ENCODE data around the gene SKP1. TPM values are rescaled to one million over a fixed set of nuclear protein-coding genes. Genes with fewer than 3 reads are reported as not detected.
A peak's percentile ranks its signal among the peaks of the same experiment; 100 is the strongest.

The SKP1 gene
- total RNA-seq, 4 donors from 2014 or later, result 89.4 to 155 (median 129) TPM

DNA sequence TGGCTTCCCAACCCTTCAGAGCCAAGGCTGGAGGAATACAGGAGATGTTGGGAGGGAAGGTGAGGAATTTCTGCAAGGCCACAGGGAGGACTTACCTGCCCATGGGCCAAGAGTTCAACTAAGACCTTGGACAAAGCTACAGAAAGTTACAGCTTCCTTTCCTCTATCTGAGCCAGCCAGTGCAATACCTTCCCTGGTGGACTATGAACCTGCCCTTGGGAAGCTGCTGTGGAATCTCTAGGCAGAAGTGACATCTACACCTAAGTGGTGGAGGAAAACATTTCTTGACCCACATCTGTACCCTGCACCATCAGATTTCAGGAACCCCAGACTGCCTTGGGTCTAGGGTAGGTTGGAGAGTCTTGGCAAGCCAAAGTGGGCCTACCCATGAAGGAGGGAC is 6.7 kb upstream of the SKP1 start:
- Histone ChIP-seq H3K36me3 (no peaks in the 10 kb centered on the region), H3K27me3 (no peaks in the 10 kb centered on the region), H3K27ac (peak overlapping the region in 2 of 4 donors; percentile 46 to 68), H3K9me3 (no peaks in the 10 kb centered on the region), H3K4me3 (no peak overlapping the region), H3K4me1 (peaks cover 0 to 5% (median 0%) of the 10 kb centered on the region in 4 donors)
- no peak for TF ChIP-seq CTCF (IDR thresholded peaks at IDR 0.05)
- peak in 1 of 3 donors; percentile 65 for DNase-seq

- H3K27me3 ChIP-seq, result no peaks in the 10 kb centered on the region
Measured at GRCh38 chr5:134178096-134178419, 1.3 kb upstream of the SKP1 start.

DNA sequence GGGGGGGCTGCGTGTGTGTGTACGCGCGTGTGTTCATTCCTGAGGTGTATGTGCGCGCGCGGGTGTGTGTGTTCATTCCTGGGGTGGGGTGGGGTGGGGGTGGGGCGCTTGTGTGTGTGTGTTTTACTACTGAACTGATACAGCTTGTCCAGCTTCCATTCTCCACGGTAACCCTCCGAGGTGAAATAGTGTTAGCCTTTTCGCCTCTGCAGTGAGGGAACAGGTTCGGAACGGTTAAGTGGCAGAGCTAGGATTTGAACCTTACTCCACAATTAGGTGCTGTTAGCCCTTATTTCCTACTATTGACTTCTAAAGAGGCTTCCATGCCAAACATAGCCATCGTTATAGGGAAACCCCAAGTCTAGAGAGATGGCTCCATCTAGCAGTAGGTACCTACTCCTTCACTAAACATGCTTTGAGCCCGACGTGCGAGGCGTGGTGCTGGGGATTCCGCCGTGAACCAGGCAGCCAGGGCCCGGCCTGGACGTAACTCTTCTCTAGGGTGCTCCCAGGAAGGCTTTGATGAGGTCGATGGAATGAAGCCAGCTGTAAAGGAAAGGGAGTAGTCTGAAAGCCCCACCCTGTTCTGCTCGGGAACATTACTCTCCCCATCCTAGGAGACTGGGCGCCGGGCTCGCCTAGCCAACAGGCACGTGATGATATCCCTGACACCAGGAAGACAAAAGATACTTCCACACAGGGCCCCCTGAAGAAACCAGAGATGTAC is 782 bp upstream of the SKP1 start:
- Histone ChIP-seq H3K27ac (peak overlapping the region; percentile 92 to 100 (median 99)), H3K4me1 (peaks cover 0 to 36% (median 4%) of the 10 kb centered on the region in 4 donors), H3K4me3 (peak overlapping the region; percentile 63 to 94 (median 79)), H3K36me3 (peaks cover 0 to 12% (median 0%) of the 10 kb centered on the region in 3 donors), H3K9me3 (no peaks in the 10 kb centered on the region), H3K27me3 (no peaks in the 10 kb centered on the region)
- peak in 2 of 3 donors; percentile 87 to 89 for DNase-seq
- TF ChIP-seq POLR2A (IDR thresholded peaks at IDR 0.05) (peak; percentile 84 to 94), CTCF (IDR thresholded peaks at IDR 0.05) (peak in 1 of 6 experiments; percentile 3)

More at GRCh38 chr5:134178096-134178419, 1.3 kb upstream of the SKP1 start:
- Histone ChIP-seq H3K9me3 (no peaks in the 10 kb centered on the region), H3K4me3 (peak overlapping the region in 1 of 4 donors; percentile 84), H3K27ac (peak overlapping the region in 3 of 4 donors; percentile 92 to 99 (median 99)), H3K4me1 (peaks cover 0 to 31% (median 4%) of the 10 kb centered on the region in 4 donors), H3K36me3 (peaks cover 0 to 6% (median 0%) of the 10 kb centered on the region in 3 donors)
- no peak for DNase-seq
- TF ChIP-seq CTCF (IDR thresholded peaks at IDR 0.05) (no peak), POLR2A (IDR thresholded peaks at IDR 0.05) (no peak)

DNA sequence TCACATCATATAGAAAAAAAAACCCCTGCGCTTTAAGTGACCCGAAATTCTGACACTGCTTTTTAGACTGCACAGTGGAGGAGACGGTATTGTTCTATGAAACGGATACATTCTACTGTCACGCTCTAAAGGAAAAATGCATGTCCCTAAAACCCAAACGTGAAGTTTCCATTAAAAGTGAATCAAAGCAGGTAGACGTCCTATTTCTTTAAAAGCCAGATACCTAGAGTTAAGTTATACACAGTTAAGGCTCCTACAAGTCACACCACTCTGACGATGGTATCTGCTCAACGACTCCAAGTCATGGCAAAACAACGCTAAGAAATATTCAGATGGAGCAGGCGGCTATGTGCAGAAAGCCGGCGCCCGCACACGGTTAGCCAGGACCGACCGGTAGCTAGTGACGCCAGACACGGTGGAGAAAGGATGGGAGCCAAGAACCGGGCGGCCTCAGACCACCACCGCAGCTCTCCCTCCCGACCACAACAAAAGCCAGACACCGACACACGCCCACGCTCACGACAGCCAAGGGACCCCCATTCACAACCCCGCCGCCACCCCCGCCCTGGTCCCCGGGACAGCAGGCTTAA is 734 bp downstream of the SKP1 start:
- peak in 1 of 3 donors; percentile 20 for DNase-seq
- Histone ChIP-seq H3K4me3 (peak overlapping the region; percentile 63 to 94 (median 79)), H3K9me3 (no peaks in the 10 kb centered on the region)

More for the DNA sequence above, 734 bp downstream of the SKP1 start:
- H3K4me1 ChIP-seq, result peaks cover 0 to 46% (median 4%) of the 10 kb centered on the region in 4 donors
- peaks cover 0 to 26% (median 0%) of the 10 kb centered on the region in 3 donors for H3K36me3 ChIP-seq
- no peak for TF ChIP-seq POLR2A (IDR thresholded peaks at IDR 0.05)
- no peak for TF ChIP-seq CTCF (IDR thresholded peaks at IDR 0.05)
- no peaks in the 10 kb centered on the region for H3K27me3 ChIP-seq
- H3K27ac ChIP-seq, result peak overlapping the region; percentile 92 to 100 (median 99)
